Body of pancreas (tissue), 4 donors: ENCODE data around the gene CYBC1.

Experiments used
- POLR2A ChIP-seq, 3 donors: fragments of 450-650 bp; IDR thresholded peaks; one replicate each; pipeline ENCODE4 v1.6.1; 2016; ENCODE audit warnings: antibody characterized with exemption in 3 of 3, mild to moderate bottlenecking in 2 of 3
- TF ChIP-seq, protein P1 (sequence below), 7 experiments: fragments of 450-650 bp in 4 of 7; fragments of 200-600 bp in 3 of 7; sonication (generic) in 3 of 7; IDR thresholded peaks; one replicate each; pipeline ENCODE4 v1.5.1; 2016 to 2019; ENCODE audit warnings: antibody characterized with exemption in 7 of 7

DNA sequence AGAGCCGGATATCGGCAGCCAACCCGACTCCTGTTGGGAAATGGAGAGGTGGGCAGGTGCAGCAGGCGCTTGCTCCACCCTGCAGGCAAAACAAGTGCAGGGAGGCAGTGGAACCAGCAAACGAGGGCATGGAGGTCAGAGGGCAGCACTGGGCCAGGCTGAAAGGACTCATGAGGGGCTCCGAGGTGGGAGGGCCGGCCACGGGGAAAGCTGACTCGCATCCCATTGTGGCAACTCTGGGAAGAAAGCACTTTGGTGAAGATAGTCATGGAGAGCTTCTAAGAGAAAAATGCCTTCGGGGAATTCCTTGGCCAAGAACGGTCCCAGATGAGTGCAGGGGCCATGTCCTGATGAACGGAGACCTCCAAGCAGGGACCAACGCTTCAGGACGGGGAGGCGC, 4.4 kb downstream of the CYBC1 start:
- TF ChIP-seq, protein P1, sequence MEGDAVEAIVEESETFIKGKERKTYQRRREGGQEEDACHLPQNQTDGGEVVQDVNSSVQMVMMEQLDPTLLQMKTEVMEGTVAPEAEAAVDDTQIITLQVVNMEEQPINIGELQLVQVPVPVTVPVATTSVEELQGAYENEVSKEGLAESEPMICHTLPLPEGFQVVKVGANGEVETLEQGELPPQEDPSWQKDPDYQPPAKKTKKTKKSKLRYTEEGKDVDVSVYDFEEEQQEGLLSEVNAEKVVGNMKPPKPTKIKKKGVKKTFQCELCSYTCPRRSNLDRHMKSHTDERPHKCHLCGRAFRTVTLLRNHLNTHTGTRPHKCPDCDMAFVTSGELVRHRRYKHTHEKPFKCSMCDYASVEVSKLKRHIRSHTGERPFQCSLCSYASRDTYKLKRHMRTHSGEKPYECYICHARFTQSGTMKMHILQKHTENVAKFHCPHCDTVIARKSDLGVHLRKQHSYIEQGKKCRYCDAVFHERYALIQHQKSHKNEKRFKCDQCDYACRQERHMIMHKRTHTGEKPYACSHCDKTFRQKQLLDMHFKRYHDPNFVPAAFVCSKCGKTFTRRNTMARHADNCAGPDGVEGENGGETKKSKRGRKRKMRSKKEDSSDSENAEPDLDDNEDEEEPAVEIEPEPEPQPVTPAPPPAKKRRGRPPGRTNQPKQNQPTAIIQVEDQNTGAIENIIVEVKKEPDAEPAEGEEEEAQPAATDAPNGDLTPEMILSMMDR (IDR thresholded peaks at IDR 0.05), result no peak
- no peak for TF ChIP-seq POLR2A (IDR thresholded peaks at IDR 0.05)
